Loucy (cell line): Measurements from ENCODE around the gene GMPPB.
A peak's percentile ranks its signal among the peaks of the same experiment; 100 is the strongest.
"Not testable (repeated sequence)": the region's sequence is repeated elsewhere in the genome, so short reads cannot be mapped to it uniquely, and the experiment has no call there.

Experiments
- H2AFZ ChIP-seq: fragments of 200-600 bp; sonication (generic); 2 replicates; pipeline ENCODE4 v1.6.0; 2016; ENCODE audit warnings: antibody characterized with exemption, mild to moderate bottlenecking, low read length, moderate library complexity
- H3F3A ChIP-seq: fragments of 200-600 bp; 2 replicates; pipeline ENCODE4 v1.6.0; 2016; ENCODE audit warnings: antibody characterized with exemption, low read depth, mild to moderate bottlenecking
- H3K27me3 ChIP-seq: fragments of 200-600 bp; sonication (generic); 2 replicates; pipeline ENCODE4 v1.6.1; 2014; ENCODE audit warnings: low read length, mild to moderate bottlenecking; ENCODE audit not compliant: insufficient read depth, poor library complexity, severe bottlenecking
- H3K36me3 ChIP-seq: fragments of 200-600 bp; sonication (generic); 2 replicates; pipeline ENCODE4 v1.6.1; 2016; ENCODE audit warnings: low read length; ENCODE audit not compliant: insufficient read depth
- H3K4me1 ChIP-seq: fragments of 200-600 bp; sonication (generic); 2 replicates; pipeline ENCODE4 v1.5.1; 2014; ENCODE audit warnings: low read length, mild to moderate bottlenecking; ENCODE audit not compliant: insufficient read depth, poor library complexity, severe bottlenecking
- H3K4me2 ChIP-seq: fragments of 200-600 bp; sonication (generic); 2 replicates; pipeline ENCODE4 v1.6.0; 2014; ENCODE audit warnings: antibody characterized with exemption, low read length, low read depth, mild to moderate bottlenecking; ENCODE audit not compliant: poor library complexity, severe bottlenecking
- H3K4me3 ChIP-seq: fragments of 200-600 bp; sonication (generic); 2 replicates; pipeline ENCODE4 v1.5.1; 2014; ENCODE audit warnings: low read length, mild to moderate bottlenecking, mixed read lengths; ENCODE audit not compliant: poor library complexity, severe bottlenecking
- H3K79me2 ChIP-seq: fragments of 200-600 bp; sonication (generic); 2 replicates; pipeline ENCODE4 v1.6.1; 2014; ENCODE audit warnings: low read length; ENCODE audit not compliant: insufficient read depth
- H3K9ac ChIP-seq: fragments of 200-600 bp; sonication (generic); 2 replicates; pipeline ENCODE4 v1.6.0; 2014; ENCODE audit warnings: mild to moderate bottlenecking, low read depth, low read length, moderate library complexity; ENCODE audit not compliant: poor library complexity, severe bottlenecking
- H3K9me2 ChIP-seq: fragments of 200-600 bp; sonication (generic); replicated peaks from 2 replicates; pipeline ENCODE4 v1.6.1; 2016; ENCODE audit warnings: low read depth, low read length, mixed read lengths
- H3K9me3 ChIP-seq: fragments of 200-600 bp; sonication (generic); 2 replicates; pipeline ENCODE4 v1.6.1; 2014; ENCODE audit warnings: mild to moderate bottlenecking, antibody characterized with exemption, low read length, low read depth; ENCODE audit not compliant: insufficient read depth
- H4K20me1 ChIP-seq: fragments of 200-600 bp; sonication (generic); 2 replicates; pipeline ENCODE4 v1.6.0; 2014; ENCODE audit warnings: antibody characterized with exemption, low read length, mild to moderate bottlenecking; ENCODE audit not compliant: insufficient read depth, poor library complexity, severe bottlenecking
- EZH2phosphoT487 ChIP-seq: fragments of 200-600 bp; IDR thresholded peaks from 2 replicates; pipeline ENCODE4 v1.6.1; 2018; ENCODE audit warnings: antibody characterized with exemption, mild to moderate bottlenecking, moderate library complexity, borderline replicate concordance
- TF ChIP-seq, protein P1 (sequence below): fragments of 200-600 bp; sonication (generic); conservative IDR thresholded peaks from 2 replicates; pipeline ENCODE4 v1.5.1; 2014; ENCODE audit warnings: mild to moderate bottlenecking, antibody characterized with exemption, low read length

GMPPB gene

GRCh38 chr3:49689908-49690624 is 33.7 kb downstream of the GMPPB start:
- peak overlapping the region; percentile 96 for H3K4me3 ChIP-seq
- peak overlapping the region; percentile 83 for H2AFZ ChIP-seq
- not testable (repeated sequence) for H3K9me2 ChIP-seq

DNA sequence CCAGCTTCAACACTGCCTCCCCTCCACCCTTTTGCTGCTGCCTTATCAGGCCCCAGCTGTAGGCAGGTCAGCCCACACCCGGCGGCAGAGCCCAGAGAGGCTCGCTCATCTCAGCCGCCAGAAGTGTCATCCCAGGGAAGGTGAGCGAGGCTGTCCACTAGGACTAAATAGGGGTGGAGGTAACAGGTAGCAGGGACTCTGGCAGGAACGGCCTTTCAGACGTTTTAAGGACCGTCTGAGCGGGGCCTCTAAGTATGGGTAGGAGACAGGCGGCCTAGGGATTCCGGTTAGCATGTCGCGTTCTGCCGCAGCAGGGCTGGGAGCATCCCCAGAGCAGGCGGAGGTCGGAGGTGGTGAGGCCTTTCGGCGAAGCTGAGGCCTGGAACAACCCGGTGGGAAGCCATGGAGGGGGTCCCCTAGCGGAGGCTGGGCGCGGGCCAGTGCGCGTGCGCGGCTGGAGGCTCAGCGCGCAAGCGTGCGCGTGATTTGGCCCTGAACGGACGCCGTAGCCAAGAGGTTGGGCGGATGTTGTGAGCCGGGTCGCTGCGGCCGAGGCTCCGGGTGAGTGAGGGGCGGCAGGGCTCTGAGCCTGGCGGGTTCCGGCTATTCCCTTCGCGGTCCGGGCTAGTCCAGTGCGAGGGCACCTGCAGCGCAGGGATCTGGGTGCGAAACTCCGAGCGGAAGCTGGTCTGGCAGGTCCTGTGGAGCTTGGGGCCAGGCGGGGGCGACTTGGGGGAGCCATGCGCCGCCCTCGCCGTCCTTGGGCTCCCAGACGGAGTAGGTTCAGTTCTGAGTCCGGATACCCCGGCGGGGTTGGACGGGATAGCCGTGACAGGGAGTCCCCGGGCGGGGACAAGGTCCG is 34.5 kb downstream of the GMPPB start, which contains the start of the genes MST1 and RNF123:
Gene MST1 (minus strand): TSS at position 429 of the 862 bp plus-strand sequence. CDS start 783 bp downstream, outside the sequence.
Gene RNF123 (plus strand): TSS at position 512 of the 862 bp plus-strand sequence. CDS start 1,609 bp downstream, outside the sequence.
- Histone ChIP-seq H4K20me1 (peaks cover 6% of the 10 kb centered on the region), H3F3A (no peaks in the 10 kb centered on the region), H3K9ac (peak within 1 kb of the TSS; percentile 94), H3K4me1 (peaks cover 6% of the 10 kb centered on the region), H3K36me3 (no peaks in the 10 kb centered on the region), H3K4me2 (peak within 1 kb of the TSS; percentile 97), H3K79me2 (peaks cover 21% of the 10 kb centered on the region), H3K9me3 (no peaks in the 10 kb centered on the region), H3K4me3 (peak within 1 kb of the TSS; percentile 96), H3K27me3 (no peaks in the 10 kb centered on the region), H2AFZ (peak within 1 kb of the TSS; percentile 96), H3K9me2 (no peaks in the 10 kb centered on the region)
- TF ChIP-seq, protein P1, sequence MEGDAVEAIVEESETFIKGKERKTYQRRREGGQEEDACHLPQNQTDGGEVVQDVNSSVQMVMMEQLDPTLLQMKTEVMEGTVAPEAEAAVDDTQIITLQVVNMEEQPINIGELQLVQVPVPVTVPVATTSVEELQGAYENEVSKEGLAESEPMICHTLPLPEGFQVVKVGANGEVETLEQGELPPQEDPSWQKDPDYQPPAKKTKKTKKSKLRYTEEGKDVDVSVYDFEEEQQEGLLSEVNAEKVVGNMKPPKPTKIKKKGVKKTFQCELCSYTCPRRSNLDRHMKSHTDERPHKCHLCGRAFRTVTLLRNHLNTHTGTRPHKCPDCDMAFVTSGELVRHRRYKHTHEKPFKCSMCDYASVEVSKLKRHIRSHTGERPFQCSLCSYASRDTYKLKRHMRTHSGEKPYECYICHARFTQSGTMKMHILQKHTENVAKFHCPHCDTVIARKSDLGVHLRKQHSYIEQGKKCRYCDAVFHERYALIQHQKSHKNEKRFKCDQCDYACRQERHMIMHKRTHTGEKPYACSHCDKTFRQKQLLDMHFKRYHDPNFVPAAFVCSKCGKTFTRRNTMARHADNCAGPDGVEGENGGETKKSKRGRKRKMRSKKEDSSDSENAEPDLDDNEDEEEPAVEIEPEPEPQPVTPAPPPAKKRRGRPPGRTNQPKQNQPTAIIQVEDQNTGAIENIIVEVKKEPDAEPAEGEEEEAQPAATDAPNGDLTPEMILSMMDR: peak; percentile 34; the same call in 1 of the 2 replicates
- TF ChIP-seq EZH2phosphoT487: no peak

More at GRCh38 chr3:49689908-49690624, 33.7 kb downstream of the GMPPB start:
- peak overlapping the region; percentile 94 for H3K9ac ChIP-seq
- not testable (repeated sequence) for H3K4me1 ChIP-seq, H3K27me3 ChIP-seq, H3K36me3 ChIP-seq, H3F3A ChIP-seq, H4K20me1 ChIP-seq, H3K9me3 ChIP-seq
- peaks cover 21% of the 10 kb centered on the region for H3K79me2 ChIP-seq
- peak overlapping the region; percentile 97 for H3K4me2 ChIP-seq

GRCh38 chr3:49688338-49689045 is 35.3 kb downstream of the GMPPB start:
- peak overlapping the region; percentile 96 for H3K4me3 ChIP-seq
- not testable (repeated sequence) for H3F3A ChIP-seq, H3K4me1 ChIP-seq, H3K9me3 ChIP-seq, H3K9me2 ChIP-seq, H4K20me1 ChIP-seq, H3K36me3 ChIP-seq, H3K27me3 ChIP-seq
- H2AFZ ChIP-seq: peak overlapping the region; percentile 96
- peak overlapping the region; percentile 94 for H3K9ac ChIP-seq
- peaks cover 21% of the 10 kb centered on the region for H3K79me2 ChIP-seq
- H3K4me2 ChIP-seq: peak overlapping the region; percentile 97

DNA sequence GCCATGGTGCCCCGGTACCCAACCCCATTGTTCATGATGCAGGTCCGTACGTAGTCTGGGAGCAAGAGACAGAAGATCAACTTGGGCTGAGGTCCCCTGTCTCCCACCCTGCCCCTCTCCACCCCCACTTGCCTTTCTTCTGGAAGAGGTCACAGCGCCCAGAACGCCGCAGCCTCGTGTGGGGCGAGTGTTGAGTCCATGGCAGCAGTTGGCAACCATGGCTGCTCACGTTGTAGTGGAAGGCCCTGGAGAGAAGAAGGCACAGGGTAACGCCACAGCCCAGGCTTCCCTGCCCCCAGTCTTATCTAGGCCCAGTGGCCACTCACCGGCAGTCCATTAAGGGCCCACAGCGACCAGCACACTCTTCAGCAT is 36.3 kb downstream of the GMPPB start:
- not testable (repeated sequence) for H3K27me3 ChIP-seq, H3K4me3 ChIP-seq, H3K4me2 ChIP-seq, H3K9me2 ChIP-seq, H3K9me3 ChIP-seq, H4K20me1 ChIP-seq, H3F3A ChIP-seq, H3K9ac ChIP-seq, H3K4me1 ChIP-seq, H2AFZ ChIP-seq
- H3K36me3 ChIP-seq: peaks cover 16% of the 10 kb centered on the region; the same call in 1 of the 2 replicates
- H3K79me2 ChIP-seq: peaks cover 21% of the 10 kb centered on the region

DNA sequence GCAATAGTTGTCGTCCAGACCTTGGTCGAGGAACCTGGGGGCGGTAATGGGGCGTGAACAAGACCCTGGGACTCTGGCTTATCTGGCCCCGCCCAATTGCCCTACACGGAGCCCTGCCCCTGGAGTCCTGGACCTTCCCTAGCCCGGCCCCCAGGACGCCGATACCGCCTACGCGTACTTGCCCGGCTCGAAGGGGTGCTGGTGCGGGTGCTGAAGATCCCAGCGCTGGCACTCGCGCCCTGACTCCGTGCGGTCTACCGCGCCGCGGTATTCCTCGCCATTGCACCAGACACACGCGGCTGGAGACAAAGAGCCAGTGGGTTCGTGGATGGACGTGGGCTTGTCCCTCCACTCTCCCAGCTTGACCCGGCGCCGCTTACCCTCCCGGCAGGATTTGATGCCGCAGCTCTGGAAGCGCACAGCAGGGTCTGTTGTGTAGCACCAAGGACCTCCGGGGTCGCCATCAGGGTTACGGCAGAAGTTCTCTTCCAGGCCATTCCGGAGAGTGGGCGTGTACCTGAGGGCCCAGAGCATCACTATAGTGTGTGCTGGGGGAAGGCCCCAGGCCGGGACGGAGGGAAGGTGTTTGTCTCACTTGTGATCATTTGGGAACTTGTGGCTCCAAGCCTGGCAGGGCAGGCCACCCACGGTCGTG is 36.9 kb downstream of the GMPPB start:
- not testable (repeated sequence) for H3K4me3 ChIP-seq, H2AFZ ChIP-seq, H3K4me1 ChIP-seq, H3K9ac ChIP-seq, H3F3A ChIP-seq, H3K27me3 ChIP-seq, H3K9me3 ChIP-seq, H3K4me2 ChIP-seq, H4K20me1 ChIP-seq, H3K9me2 ChIP-seq
- H3K36me3 ChIP-seq: peaks cover 17% of the 10 kb centered on the region; the same call in 1 of the 2 replicates
- H3K79me2 ChIP-seq: peaks cover 21% of the 10 kb centered on the region
